ENCODE data around the gene PNPLA4.
A peak's percentile ranks its signal among the peaks of the same experiment; 100 is the strongest.

Gene PNPLA4, protein sequence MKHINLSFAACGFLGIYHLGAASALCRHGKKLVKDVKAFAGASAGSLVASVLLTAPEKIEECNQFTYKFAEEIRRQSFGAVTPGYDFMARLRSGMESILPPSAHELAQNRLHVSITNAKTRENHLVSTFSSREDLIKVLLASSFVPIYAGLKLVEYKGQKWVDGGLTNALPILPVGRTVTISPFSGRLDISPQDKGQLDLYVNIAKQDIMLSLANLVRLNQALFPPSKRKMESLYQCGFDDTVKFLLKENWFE

DNA sequence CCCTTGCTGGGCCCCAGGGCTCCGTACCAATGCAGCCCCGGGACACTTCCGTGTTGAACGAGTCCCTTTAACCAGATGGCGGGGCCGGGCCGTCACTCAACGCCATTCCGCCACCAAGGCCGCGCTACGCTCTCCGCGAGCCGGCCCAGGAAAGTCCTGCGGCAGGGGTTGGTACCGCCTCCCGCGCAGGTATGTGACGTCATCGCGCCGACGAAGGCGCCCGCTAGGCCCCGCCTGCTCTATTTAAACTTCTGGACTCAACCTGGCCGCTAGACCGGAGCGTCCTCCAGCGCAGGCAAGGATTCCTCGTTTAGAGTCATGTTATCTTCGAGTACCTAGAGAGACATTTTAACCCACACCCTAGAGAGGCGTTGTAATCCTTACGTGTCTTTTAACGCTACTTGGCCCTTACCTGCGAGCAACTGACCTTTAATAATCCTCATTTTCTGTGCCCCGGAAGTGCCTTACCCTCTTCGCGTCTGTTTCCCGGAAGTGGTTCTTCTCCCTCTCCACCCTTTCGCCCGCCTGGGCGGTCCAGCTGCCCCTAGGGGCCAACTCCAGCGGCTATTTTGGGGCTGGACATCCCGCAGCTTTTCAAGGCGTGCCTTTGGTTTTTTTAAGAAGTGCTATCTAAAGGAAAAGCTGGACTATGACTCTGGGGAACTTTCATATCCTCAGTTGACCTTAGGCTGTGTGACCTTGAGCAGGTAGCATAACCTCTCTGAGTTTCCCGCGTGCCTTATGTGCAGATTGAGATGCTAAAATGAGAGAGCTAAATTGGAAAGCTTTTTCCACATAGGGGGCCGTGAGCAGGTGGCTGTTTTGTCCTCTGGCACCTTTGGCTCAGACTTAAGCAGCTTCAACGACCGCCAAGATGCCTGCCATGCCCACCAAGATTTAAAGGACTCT, at the start of gene PNPLA4:
Gene PNPLA4, minus strand, starts transcription at position 155 of the 909 bp plus-strand sequence. CDS start 1,294 bp downstream, outside the sequence.
- TF ChIP-seq, protein P1, sequence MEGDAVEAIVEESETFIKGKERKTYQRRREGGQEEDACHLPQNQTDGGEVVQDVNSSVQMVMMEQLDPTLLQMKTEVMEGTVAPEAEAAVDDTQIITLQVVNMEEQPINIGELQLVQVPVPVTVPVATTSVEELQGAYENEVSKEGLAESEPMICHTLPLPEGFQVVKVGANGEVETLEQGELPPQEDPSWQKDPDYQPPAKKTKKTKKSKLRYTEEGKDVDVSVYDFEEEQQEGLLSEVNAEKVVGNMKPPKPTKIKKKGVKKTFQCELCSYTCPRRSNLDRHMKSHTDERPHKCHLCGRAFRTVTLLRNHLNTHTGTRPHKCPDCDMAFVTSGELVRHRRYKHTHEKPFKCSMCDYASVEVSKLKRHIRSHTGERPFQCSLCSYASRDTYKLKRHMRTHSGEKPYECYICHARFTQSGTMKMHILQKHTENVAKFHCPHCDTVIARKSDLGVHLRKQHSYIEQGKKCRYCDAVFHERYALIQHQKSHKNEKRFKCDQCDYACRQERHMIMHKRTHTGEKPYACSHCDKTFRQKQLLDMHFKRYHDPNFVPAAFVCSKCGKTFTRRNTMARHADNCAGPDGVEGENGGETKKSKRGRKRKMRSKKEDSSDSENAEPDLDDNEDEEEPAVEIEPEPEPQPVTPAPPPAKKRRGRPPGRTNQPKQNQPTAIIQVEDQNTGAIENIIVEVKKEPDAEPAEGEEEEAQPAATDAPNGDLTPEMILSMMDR (conservative IDR thresholded peaks at IDR 0.05; ENCODE audit: low read depth, low read length) = peak; percentile 36
- peak within 1 kb of the TSS; percentile 72 for H3K4me3 ChIP-seq (ENCODE audit: low read length)
- DNase-seq (ENCODE audit: low read depth) = peak; percentile 58

GRCh38 chrX:7972586-7972985, 45.4 kb upstream of the PNPLA4 start:
- DNase-seq (ENCODE audit: low read depth) = peak; percentile 19
- TF ChIP-seq, protein P1 (conservative IDR thresholded peaks at IDR 0.05; ENCODE audit: low read depth, low read length) = no peak
- no peak overlapping the region for H3K4me3 ChIP-seq (ENCODE audit: low read length)

DNA sequence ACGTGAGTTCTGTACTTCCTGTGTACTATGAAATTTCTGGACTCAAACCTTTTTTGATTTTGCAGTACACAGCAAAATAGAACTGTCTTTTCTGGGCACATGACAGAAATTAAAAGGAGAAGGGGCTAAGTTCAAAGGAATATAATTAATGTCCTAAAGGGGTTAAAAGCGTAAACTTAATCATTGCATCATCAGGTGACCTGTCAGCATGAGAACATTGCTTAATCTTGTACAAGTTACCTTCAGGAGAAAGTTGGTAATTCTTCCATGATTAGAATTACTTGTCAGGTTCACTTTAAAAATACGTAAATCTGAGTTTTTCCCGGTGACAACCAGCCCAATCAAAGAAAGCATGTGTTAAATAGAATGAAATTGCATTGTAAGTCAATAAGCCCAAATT, 43.2 kb upstream of the PNPLA4 start:
- TF ChIP-seq, protein P1 (conservative IDR thresholded peaks at IDR 0.05; ENCODE audit: low read depth, low read length) = no peak
- no peak overlapping the region for H3K4me3 ChIP-seq (ENCODE audit: low read length)
- no peak for DNase-seq (ENCODE audit: low read depth)

GRCh38 chrX:7965436-7965835, 38.2 kb upstream of the PNPLA4 start:
- TF ChIP-seq, protein P1 (conservative IDR thresholded peaks at IDR 0.05; ENCODE audit: low read depth, low read length) = no peak
- DNase-seq (ENCODE audit: low read depth) = no peak
- H3K4me3 ChIP-seq (ENCODE audit: low read length) = no peak overlapping the region

GRCh38 chrX:7960246-7960645, 33.0 kb upstream of the PNPLA4 start:
- no peak overlapping the region for H3K4me3 ChIP-seq (ENCODE audit: low read length)

DNA sequence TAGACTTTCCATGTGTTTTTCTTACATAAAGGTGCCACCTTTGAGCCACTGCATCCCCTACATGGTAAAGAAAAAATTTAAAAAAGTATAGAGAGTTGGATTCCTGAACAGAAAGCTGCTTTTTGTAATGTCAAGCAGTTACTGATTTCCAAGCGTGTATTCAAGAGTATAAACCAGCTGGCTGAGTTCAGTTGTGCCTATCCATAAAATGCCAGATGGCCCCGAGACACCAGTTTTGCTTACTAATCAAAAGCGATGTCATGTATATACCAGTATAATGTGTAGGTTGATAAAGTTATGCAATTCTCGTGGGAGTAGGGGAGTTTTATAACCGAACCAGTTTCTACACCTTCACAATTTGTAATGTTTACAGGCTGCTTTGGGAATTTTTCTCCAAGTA, 26.2 kb upstream of the PNPLA4 start:
- no peak overlapping the region for H3K4me3 ChIP-seq (ENCODE audit: low read length)
- TF ChIP-seq, protein P1 (conservative IDR thresholded peaks at IDR 0.05; ENCODE audit: low read depth, low read length) = no peak
- DNase-seq (ENCODE audit: low read depth) = no peak

More at GRCh38 chrX:7960246-7960645, 33.0 kb upstream of the PNPLA4 start:
- no peak for DNase-seq (ENCODE audit: low read depth)
- TF ChIP-seq, protein P1 (conservative IDR thresholded peaks at IDR 0.05; ENCODE audit: low read depth, low read length) = no peak

All from retinal pigment epithelial cell (primary cell).